ENCODE measurements around the gene NFIX.
A peak's percentile ranks its signal among the peaks of the same experiment; 100 is the strongest.

Gene NFIX

GRCh38 chr19:13078897-13079541 is 83.7 kb downstream of the NFIX start:
- DNase-seq, result no peak

DNA sequence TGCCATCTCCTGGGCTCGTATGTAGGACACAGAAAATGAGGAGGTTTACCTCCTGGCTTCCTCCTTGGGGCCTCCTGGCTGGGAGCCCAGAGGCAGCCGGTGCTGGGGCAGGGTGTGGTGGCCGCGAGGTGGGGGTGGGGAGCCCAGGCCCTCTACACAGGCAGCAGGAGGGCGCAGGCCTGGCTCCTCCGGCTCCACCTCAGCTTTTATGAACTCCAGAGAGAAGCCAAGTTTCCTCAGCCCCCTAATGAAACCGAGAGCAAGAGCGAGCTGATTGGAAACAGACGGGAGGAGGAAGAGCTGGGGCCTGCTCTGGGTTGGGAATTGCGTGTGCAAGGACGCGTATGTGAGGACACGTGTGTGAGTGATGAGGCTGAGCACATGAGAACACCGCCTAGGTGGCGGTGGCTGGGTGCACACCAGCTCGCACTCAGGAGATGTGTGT is 84.3 kb downstream of the NFIX start:
- DNase-seq, result no peak

DNA sequence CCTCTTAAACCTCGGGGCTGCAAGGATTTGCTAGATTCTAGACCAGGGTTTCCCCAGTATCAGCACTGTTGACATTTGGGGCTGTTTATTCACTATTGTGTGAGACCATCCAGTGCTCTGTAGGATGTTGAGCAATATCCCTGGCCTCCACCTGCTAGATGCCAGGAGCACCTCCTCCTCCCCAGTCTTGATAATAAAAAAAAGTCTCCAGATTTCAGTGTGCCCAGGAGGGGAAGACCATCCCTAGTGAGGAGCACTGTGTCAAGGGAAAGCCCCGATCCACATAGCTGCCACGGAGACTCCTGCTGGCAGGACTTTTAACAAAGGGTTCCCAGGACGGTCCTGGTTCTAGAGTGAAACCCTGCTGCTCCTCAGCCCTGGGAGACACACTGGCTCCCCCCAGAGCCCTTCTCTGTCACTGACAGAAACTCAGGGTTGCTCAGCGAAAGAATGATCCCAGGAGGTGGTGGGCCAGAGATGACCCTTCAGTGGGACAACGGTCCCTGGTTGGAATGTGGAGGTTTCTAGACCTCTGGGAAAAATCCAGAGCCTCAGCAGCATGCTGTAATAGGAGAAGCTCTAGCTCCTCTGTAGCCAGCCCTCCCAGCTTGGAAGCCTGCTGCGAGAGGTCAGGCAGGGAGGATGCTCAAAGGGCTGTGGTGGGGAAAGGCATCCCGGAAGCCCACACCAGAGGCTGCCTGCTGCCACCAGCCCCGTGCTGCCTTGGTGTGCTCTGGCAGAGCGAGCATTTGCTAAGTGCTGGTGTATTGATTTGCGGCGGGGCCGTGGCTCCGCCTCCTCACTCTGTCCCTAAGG is 87.1 kb downstream of the NFIX start:
- DNase-seq, result no peak

GRCh38 chr19:13083008-13083404 is 87.7 kb downstream of the NFIX start:
- no peak for DNase-seq

DNA sequence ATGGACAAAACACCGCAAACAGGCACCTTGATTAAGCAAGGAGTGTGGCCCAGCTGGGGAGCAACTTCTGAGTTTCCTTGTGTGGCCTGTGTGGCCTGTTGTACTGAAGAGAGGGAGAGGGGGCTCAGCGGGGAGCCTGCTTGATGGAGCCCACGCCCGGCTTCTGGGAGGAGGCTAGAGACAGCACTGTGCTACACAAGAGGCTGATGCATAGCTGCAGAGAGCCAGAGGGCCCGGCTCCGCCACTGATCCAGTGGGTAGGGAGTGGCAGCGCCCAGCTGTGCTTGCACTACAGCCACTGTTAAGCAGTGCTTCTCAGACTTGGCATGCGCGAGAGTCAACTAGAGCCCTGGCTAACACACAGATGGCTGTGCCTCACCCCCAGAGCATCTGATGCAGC is 88.4 kb downstream of the NFIX start:
- DNase-seq, result no peak

DNA sequence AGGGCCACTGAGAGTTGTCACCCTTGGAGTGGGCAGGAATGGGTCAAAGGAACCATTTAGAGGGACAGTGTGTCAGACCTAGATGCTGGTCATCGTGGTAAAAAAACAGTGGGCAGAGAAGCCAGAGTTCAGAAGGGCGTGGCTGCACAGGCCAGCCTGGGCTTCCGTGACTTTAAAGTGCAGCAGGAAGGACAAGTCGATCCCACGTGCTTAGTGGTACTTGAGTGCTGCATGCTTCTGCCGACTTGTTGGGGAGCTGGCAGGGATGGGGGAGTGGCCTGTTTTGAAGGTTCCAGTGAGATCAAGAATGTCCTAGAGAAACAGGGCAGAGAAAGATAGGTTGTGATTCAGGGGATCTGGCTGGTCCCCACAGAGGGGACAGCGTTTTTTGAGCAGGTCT is 90.4 kb downstream of the NFIX start:
- DNase-seq, result no peak

GRCh38 chr19:13086341-13086740 is 91.1 kb downstream of the NFIX start:
- DNase-seq, result no peak

DNA sequence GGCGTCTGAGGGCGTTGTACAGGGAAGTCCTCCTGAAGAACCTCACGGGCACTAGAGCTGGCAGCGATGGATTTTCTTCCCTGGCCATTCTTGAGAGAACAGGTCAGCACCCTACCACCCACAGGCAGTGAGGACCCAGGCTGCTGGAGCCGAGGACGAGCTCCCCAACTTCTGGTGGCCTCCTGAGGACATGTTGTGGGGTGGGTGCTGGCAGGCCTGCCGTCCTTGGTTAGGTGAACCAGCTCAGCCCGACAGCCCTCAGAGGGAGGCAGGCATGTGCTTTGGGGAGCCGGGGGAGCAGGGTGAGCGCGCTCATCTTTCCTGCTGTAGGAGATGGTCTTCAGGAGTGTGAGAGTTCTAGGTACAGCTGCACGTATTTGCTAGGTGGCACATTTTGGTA is 92.0 kb downstream of the NFIX start:
- no peak for DNase-seq

GRCh38 chr19:13087795-13088537 is 92.7 kb downstream of the NFIX start:
- DNase-seq, result no peak

- DNase-seq, result peak; percentile 21
Observed at GRCh38 chr19:13089139-13089856, 94.0 kb downstream of the NFIX start.

DNA sequence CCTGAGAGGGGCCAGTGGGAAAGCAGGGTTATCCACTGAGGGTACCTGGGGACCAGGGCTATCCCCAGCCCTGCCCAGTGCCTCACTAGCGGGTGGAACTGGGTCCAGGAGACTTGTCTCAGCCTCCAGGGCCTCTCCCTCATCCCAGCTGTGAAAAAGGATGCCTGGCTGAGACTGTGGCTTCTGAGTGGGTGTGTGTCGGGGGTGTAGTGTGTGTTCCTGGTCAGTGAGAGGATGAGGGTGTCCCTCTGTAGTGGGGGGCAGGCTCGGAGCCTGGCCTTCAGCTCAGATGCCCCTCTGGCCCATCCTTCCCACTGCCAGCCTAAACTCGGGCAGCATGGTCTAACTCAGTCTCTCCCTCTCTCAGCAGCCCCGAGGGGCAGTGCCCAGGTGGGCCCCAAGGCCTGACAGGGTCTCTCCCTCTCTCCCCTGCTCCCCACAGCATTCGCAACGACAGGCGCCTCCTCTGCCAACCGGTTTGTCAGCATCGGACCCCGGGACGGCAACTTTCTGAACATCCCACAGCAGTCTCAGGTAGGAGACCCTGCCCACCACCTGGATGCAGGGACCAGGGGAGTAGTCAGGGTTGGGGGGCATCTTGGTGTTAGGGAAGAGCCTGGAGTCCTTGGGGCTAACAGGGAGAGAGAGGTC is 94.7 kb downstream of the NFIX start:
- no peak for DNase-seq

- no peak for DNase-seq
Observed at GRCh38 chr19:13090511-13091231, 95.4 kb downstream of the NFIX start.

GRCh38 chr19:13091400-13092157 is 96.3 kb downstream of the NFIX start:
- DNase-seq, result no peak

- DNase-seq, result no peak
Observed at GRCh38 chr19:13092158-13092543, 96.9 kb downstream of the NFIX start.

DNA sequence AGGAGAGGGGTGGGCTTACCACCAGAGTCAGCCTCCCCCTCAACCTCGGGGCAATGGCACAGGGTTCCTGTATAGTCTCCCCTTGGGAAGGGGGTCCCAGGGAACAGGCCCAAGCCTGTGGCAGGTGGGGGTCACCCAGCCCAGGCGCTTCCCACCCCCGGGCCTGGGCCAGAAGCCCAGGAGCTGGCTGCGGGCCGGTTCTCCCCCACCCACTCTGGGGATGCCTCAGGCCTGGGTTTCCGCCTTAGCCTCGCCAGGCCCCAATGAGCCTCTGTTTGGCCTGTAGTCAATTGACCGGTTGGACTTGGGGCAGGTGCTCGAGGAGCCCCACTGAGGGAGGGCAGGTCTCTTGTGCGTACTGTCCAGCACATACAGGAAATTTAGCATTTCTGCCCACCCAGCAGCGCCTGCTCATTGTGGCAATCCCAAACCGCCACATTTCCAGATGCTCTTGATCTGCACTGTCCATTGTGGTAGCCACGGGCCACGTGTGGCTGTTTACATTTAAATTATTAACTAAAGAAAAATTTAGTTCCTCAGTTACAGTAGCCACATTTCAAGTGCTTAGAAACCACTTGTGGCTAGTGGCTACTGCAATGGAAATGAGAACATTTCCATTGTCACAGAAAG is 97.4 kb downstream of the NFIX start:
- no peak for DNase-seq

GRCh38 chr19:13093407-13094105 is 98.3 kb downstream of the NFIX start:
- peak; percentile 86 for DNase-seq

- no peak for DNase-seq
Observed at GRCh38 chr19:13094106-13094504, 98.8 kb downstream of the NFIX start.

DNA sequence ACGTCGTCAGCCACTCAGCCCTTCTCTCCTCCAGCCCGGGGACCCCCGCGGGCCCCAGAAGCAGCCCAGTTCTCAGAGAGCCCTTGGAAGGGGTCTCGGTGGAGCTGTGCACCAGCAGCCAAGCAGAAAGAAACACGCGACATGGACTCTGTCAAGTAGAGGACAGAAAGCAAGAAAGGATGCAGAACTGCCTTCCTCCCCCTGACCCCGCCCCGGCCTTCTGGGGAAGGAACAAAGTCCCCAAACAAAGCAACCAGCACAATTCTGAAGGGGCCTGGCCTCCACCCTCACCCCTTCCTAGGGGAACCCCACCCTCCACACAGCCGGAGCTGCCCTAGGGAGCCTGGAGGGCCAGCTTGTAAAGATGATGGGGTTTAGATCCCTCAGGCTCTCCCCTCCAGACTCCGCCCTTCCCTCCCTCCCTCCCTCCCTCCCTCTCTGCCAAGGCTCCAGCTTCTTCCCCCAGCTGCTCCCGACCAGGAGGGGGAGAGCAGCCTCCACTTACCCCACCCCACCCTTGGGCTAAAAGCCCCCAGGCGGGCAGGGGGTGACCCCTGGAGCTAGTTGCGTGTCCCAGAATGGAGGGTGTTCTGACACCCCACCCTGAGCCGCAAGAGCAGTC is 99.6 kb downstream of the NFIX start:
- DNase-seq, result peak; percentile 28

- DNase-seq, result peak; percentile 29
Observed at GRCh38 chr19:13095393-13095784, 100.1 kb downstream of the NFIX start.
